Neuronal stem cell (in vitro differentiated cells): Measurements from ENCODE around the gene SEC31A.

Source experiments
- DNase-seq: peaks from one replicate; pipeline ENCODE4 v3.0.0-alpha.2; 2013; ENCODE audit warnings: low spot score
- H2AFZ ChIP-seq: one replicate; pipeline ENCODE4 v1.6.1; 2013; ENCODE audit warnings: mild to moderate bottlenecking, low read length, inconsistent platforms
- H2AK5ac ChIP-seq: 2 replicates; pipeline ENCODE4 v1.6.1; 2013; ENCODE audit warnings: low read depth, mild to moderate bottlenecking, inconsistent platforms, low read length, moderate library complexity, mixed read lengths
- H2BK120ac ChIP-seq: 2 replicates; pipeline ENCODE4 v1.6.1; 2013; ENCODE audit warnings: low read depth, mild to moderate bottlenecking, inconsistent platforms, low read length, moderate library complexity, mixed read lengths
- H2BK12ac ChIP-seq: one replicate; pipeline ENCODE4 v1.6.1; 2013; ENCODE audit warnings: low read length, inconsistent platforms
- H2BK15ac ChIP-seq: 2 replicates; pipeline ENCODE4 v1.6.1; 2013; ENCODE audit warnings: mild to moderate bottlenecking, low read length, inconsistent platforms, mixed read lengths
- H2BK5ac ChIP-seq: one replicate; pipeline ENCODE4 v1.6.1; 2013; ENCODE audit warnings: inconsistent platforms, mild to moderate bottlenecking, low read length, moderate library complexity
- H3K14ac ChIP-seq: one replicate; pipeline ENCODE4 v1.6.1; 2013; ENCODE audit warnings: low read length, inconsistent platforms
- H3K18ac ChIP-seq: 2 replicates; pipeline ENCODE4 v1.6.1; 2013; ENCODE audit warnings: low read length, inconsistent platforms
- H3K23ac ChIP-seq: 2 replicates; pipeline ENCODE4 v1.6.1; 2013; ENCODE audit warnings: low read depth, mild to moderate bottlenecking, mixed read lengths, low read length, inconsistent platforms; ENCODE audit not compliant: poor library complexity
- H3K27ac ChIP-seq: replicated peaks from 3 replicates; pipeline ENCODE4 v1.5.1; 2013; ENCODE audit warnings: low read length, inconsistent platforms
- H3K27me3 ChIP-seq, 3 experiments: 2 replicates each; pipeline ENCODE4 v1.6.1; 2013; ENCODE audit warnings: low read length in 3 of 3, mild to moderate bottlenecking in 2 of 3, inconsistent platforms in 1 of 3, low read depth in 1 of 3, mixed read lengths in 1 of 3, moderate library complexity in 1 of 3; ENCODE audit not compliant: control insufficient read depth in 3 of 3, insufficient read depth in 3 of 3
- H3K36me3 ChIP-seq, 2 donors: replicated peaks in 1 of 2; 2 replicates each; pipeline ENCODE4 v1.6.1; 2013; ENCODE audit warnings: low read length in 2 of 2; ENCODE audit not compliant: control insufficient read depth in 2 of 2, insufficient read depth in 2 of 2
- H3K4ac ChIP-seq: 2 replicates; pipeline ENCODE4 v1.6.1; 2013; ENCODE audit warnings: inconsistent platforms, mild to moderate bottlenecking, low read length, moderate library complexity
- H3K4me1 ChIP-seq, 2 donors: 1 replicate in 1 of 2; 2 replicates in 1 of 2; pipeline ENCODE4 v1.6.1; 2013; ENCODE audit warnings: low read length in 2 of 2, low read depth in 1 of 2; ENCODE audit not compliant: control insufficient read depth in 2 of 2, insufficient read depth in 1 of 2
- H3K4me2 ChIP-seq: one replicate; pipeline ENCODE4 v1.6.1; 2013; ENCODE audit warnings: mild to moderate bottlenecking, low read length, inconsistent platforms; ENCODE audit not compliant: insufficient read depth, poor library complexity, severe bottlenecking
- H3K4me3 ChIP-seq, 2 donors: 2 replicates each; pipeline ENCODE4 v1.5.1; 2013; ENCODE audit warnings: low read length in 2 of 2, mild to moderate bottlenecking in 2 of 2, inconsistent platforms in 1 of 2, moderate library complexity in 1 of 2
- H3K79me1 ChIP-seq: one replicate; pipeline ENCODE4 v1.6.1; 2013; ENCODE audit warnings: low read depth, mild to moderate bottlenecking, inconsistent platforms, low read length, moderate library complexity
- H3K9ac ChIP-seq: one replicate; pipeline ENCODE4 v1.6.1; 2013; ENCODE audit warnings: mild to moderate bottlenecking, low read depth, low read length, inconsistent platforms; ENCODE audit not compliant: poor library complexity
- H3K9me3 ChIP-seq, 2 donors: replicated peaks in 1 of 2; 2 replicates each; pipeline versions ENCODE3 to v1.6.1; 2013; ENCODE audit warnings: low read length in 2 of 2, mild to moderate bottlenecking in 2 of 2, inconsistent platforms in 1 of 2, low read depth in 1 of 2, mixed read lengths in 1 of 2, moderate library complexity in 1 of 2; ENCODE audit not compliant: control insufficient read depth in 2 of 2, insufficient read depth in 1 of 2
- H4K8ac ChIP-seq: one replicate; pipeline ENCODE4 v1.6.1; 2013; ENCODE audit warnings: low read depth, mild to moderate bottlenecking, inconsistent platforms, low read length, moderate library complexity
- H4K91ac ChIP-seq: one replicate; pipeline ENCODE4 v1.6.1; 2013; ENCODE audit warnings: low read length, low read depth, mild to moderate bottlenecking, inconsistent platforms; ENCODE audit not compliant: poor library complexity
- WGBS, 2 donors: extraction: QIAGEN DNeasy Blood & Tissue Kit; methylation state at CpG; one replicate each; pipeline ENCODE4 v1.1.7; 2013; ENCODE audit warnings: missing lambda C conversion rate in 2 of 2, mixed read lengths in 1 of 2; ENCODE audit not compliant: insufficient read length in 2 of 2, insufficient replicate concordance in 1 of 2; ENCODE audit errors: extremely low coverage in 2 of 2; 5-methylcytosine and 5-hydroxymethylcytosine counted together

The SEC31A gene

DNA sequence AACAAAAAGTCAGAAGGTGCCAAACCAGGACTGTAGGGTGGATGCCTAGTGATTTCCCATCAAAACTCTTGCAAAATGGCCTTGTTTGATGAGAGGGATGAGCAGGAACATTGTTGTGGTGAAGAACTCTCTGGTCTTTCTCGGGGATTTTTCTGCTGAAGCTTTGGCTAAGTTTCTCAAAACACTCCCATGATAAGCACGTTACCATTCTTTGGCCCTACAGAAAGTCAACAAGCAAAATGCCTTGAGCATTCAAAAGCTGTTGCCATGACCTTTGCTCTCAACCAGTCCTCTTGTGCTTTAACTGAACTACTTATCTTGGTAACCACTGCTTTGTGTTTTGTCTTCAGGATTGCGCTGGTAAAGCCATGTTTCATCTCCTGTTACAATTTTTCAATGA lies 3.0 kb upstream of the SEC31A start:
- H3K79me1 ChIP-seq = no peaks in the 10 kb centered on the region
- H3K4me1 ChIP-seq = peaks cover 0 to 9% of the 10 kb centered on the region in 2 donors
- no peak overlapping the region for H2BK12ac ChIP-seq
- H3K4me2 ChIP-seq = no peak overlapping the region
- H3K36me3 ChIP-seq = peaks cover 11 to 69% of the 10 kb centered on the region in 2 donors
- no peak overlapping the region for H2BK5ac ChIP-seq
- H3K18ac ChIP-seq = no peak overlapping the region
- no peak overlapping the region for H3K23ac ChIP-seq
- no peak overlapping the region for H4K8ac ChIP-seq
- no peak overlapping the region for H3K9ac ChIP-seq
- H3K9me3 ChIP-seq = no peaks in the 10 kb centered on the region
- H2BK15ac ChIP-seq = no peak overlapping the region
- no peak overlapping the region for H4K91ac ChIP-seq
- no peak overlapping the region for H3K27ac ChIP-seq
- no peak overlapping the region for H2AK5ac ChIP-seq
- no peaks in the 10 kb centered on the region for H3K27me3 ChIP-seq
- no CpG with 5 or more reads among the region's 3 CpGs for WGBS, 2 donors
- no peak overlapping the region for H3K4me3 ChIP-seq
- H2BK120ac ChIP-seq = no peak overlapping the region
- no peak overlapping the region for H3K4ac ChIP-seq
- no peak overlapping the region for H2AFZ ChIP-seq
- no peak overlapping the region for H3K14ac ChIP-seq
- DNase-seq = no peak

DNA sequence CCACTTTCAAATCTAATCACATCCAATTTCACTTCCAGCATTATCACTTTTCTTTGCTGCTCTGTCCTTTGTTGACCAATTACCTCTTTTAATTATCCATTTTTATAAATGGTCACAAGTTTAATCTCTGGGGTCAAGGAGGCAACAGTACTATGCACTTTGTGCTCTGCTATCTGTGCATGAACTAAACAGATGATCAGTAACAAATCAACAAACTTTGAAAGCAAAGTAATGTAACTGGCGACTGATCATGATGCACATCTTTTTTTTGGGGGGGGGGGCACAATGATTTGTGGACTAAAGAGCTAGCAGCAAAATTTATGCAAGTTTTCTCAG lies 1.5 kb upstream of the SEC31A start:
- no peak for DNase-seq
- H2BK12ac ChIP-seq = no peak overlapping the region

DNA sequence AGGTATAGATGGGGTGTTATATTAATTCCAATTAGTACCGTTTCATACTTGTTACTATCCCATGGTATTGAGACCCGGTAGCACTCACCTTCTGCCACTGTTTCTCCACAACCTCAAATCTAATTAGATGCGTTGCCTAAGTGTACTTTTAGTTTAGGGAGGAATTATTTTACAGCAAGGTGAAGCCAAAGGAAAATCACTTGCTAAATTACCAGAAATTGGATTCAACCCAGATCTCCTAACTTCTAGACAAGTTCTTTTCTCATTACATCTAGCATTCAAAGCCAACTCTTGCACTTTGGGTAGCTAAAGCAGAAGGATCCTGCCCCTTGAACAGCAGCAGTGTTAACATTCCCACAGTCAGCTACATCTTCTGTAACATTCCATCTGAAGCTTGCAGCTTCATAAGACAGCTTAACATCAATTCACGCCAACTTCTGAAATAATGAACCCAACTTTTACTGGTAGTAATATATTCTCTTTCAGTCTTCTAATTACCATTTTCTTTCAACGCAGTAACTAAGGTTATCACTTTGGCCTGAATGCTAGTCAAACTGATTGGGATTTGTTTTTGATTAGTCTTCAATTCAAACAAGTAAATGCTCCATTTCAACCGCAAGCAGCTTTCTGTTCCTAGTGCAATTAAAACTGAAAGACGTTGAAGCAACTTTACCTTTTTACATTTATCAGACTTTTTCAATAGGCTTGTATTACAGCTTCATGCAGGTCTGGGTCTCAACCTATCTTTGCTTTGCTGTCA lies 934 bp upstream of the SEC31A start:
- no CpG with 5 or more reads among the region's 7 CpGs for WGBS, 2 donors
- Histone ChIP-seq H3K4me1 (peaks cover 0 to 2% of the 10 kb centered on the region in 2 donors), H4K8ac (no peak overlapping the region), H4K91ac (no peak overlapping the region), H3K4me2 (peak overlapping the region; percentile 72), H3K9ac (no peak overlapping the region), H2BK12ac (no peak overlapping the region), H3K4ac (no peak overlapping the region), H3K18ac (no peak overlapping the region), H3K4me3 (peak overlapping the region; percentile 73 to 78), H3K27ac (peak overlapping the region; percentile 95), H3K14ac (no peak overlapping the region), H3K27me3 (no peaks in the 10 kb centered on the region), H3K9me3 (no peaks in the 10 kb centered on the region), H2AFZ (peak overlapping the region; percentile 93), H2BK120ac (no peak overlapping the region), H3K36me3 (peaks cover 11 to 55% of the 10 kb centered on the region in 2 donors), H2BK5ac (no peak overlapping the region), H3K79me1 (no peaks in the 10 kb centered on the region), H2BK15ac (no peak overlapping the region), H3K23ac (no peak overlapping the region), H2AK5ac (no peak overlapping the region)
- no peak for DNase-seq

More for the DNA sequence above, 1.5 kb upstream of the SEC31A start:
- Histone ChIP-seq H3K14ac (no peak overlapping the region), H2AFZ (no peak overlapping the region), H3K79me1 (no peaks in the 10 kb centered on the region), H2BK15ac (no peak overlapping the region), H3K9ac (no peak overlapping the region), H4K8ac (no peak overlapping the region), H3K36me3 (peaks cover 11 to 57% of the 10 kb centered on the region in 2 donors), H3K4me2 (no peak overlapping the region), H2AK5ac (no peak overlapping the region), H3K4me3 (no peak overlapping the region), H4K91ac (no peak overlapping the region), H3K18ac (no peak overlapping the region), H3K23ac (no peak overlapping the region), H3K27me3 (no peaks in the 10 kb centered on the region), H3K9me3 (no peaks in the 10 kb centered on the region), H2BK5ac (no peak overlapping the region), H2BK120ac (no peak overlapping the region), H3K4ac (no peak overlapping the region), H3K4me1 (peaks cover 0 to 5% of the 10 kb centered on the region in 2 donors), H3K27ac (no peak overlapping the region)
- WGBS, 2 donors = no CpG with 5 or more reads among the region's 1 CpG

DNA sequence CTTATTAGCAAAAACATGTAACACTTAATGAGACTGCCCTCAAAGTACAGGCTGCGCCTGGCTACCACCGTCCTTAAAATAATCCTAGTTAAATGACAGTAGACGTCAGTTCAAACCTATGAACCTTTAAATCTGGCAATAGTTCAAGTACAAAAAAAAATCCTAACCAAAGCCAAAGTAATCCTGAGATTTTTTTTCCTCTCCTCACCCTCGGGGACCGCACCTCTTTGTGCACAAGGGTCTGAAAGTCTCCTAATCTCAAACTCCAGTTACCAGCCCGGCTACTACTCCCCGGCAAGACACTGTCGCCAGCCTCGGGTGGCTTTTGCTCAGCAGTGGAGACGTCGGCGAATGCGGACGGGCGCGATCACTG lies 439 bp downstream of the SEC31A start:
- Histone ChIP-seq H3K27ac (peak overlapping the region; percentile 81), H2BK120ac (no peak overlapping the region), H3K4me1 (peaks cover 0 to 4% of the 10 kb centered on the region in 2 donors), H3K27me3 (no peaks in the 10 kb centered on the region), H2BK15ac (peak overlapping the region; percentile 40), H3K23ac (peak overlapping the region; percentile 100), H3K9me3 (no peaks in the 10 kb centered on the region), H2BK5ac (peak overlapping the region; percentile 77), H3K79me1 (no peaks in the 10 kb centered on the region), H4K91ac (no peak overlapping the region), H4K8ac (no peak overlapping the region), H3K4ac (no peak overlapping the region), H2AFZ (peak overlapping the region; percentile 93), H2AK5ac (no peak overlapping the region), H3K18ac (peak overlapping the region; percentile 94), H3K9ac (peak overlapping the region; percentile 94), H3K14ac (peak overlapping the region; percentile 5), H3K4me2 (peak overlapping the region; percentile 37), H3K36me3 (peaks cover 11 to 42% of the 10 kb centered on the region in 2 donors), H2BK12ac (no peak overlapping the region), H3K4me3 (peak overlapping the region; percentile 73 to 89)
- DNase-seq = no peak
- no CpG with 5 or more reads among the region's 16 CpGs for WGBS, 2 donors
